Measurements from ENCODE around the gene TMEM192. TPM values are rescaled to one million over a fixed set of nuclear protein-coding genes. Genes with fewer than 3 reads are reported as not detected.

TMEM192 gene
- total RNA-seq, 4 donors from 2014 or later, result 2.0 to 25.4 (median 9.3) TPM

GRCh38 chr4:165058666-165059065, 54.0 kb downstream of the TMEM192 start:
- Histone ChIP-seq H3K27me3 (no peaks in the 10 kb centered on the region), H3K4me1 (no peaks in the 10 kb centered on the region), H3K36me3 (no peaks in the 10 kb centered on the region), H3K9me3 (no peaks in the 10 kb centered on the region), H3K4me3 (no peak overlapping the region), H3K27ac (no peak overlapping the region)
- intact Hi-C loops (cut with DNase I; ENCODE audit: low total_unique reads), result no loop called here
- no peak for DNase-seq
- TF ChIP-seq, protein P1, sequence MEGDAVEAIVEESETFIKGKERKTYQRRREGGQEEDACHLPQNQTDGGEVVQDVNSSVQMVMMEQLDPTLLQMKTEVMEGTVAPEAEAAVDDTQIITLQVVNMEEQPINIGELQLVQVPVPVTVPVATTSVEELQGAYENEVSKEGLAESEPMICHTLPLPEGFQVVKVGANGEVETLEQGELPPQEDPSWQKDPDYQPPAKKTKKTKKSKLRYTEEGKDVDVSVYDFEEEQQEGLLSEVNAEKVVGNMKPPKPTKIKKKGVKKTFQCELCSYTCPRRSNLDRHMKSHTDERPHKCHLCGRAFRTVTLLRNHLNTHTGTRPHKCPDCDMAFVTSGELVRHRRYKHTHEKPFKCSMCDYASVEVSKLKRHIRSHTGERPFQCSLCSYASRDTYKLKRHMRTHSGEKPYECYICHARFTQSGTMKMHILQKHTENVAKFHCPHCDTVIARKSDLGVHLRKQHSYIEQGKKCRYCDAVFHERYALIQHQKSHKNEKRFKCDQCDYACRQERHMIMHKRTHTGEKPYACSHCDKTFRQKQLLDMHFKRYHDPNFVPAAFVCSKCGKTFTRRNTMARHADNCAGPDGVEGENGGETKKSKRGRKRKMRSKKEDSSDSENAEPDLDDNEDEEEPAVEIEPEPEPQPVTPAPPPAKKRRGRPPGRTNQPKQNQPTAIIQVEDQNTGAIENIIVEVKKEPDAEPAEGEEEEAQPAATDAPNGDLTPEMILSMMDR (IDR thresholded peaks at IDR 0.05), result no peak
- no peak for TF ChIP-seq POLR2A (IDR thresholded peaks at IDR 0.05)

- no peak for TF ChIP-seq POLR2A (IDR thresholded peaks at IDR 0.05)
- TF ChIP-seq, protein P1 (IDR thresholded peaks at IDR 0.05), result no peak
- DNase-seq, result no peak
- Histone ChIP-seq H3K36me3 (no peaks in the 10 kb centered on the region), H3K9me3 (no peaks in the 10 kb centered on the region), H3K4me3 (no peak overlapping the region), H3K27me3 (no peaks in the 10 kb centered on the region), H3K27ac (no peak overlapping the region), H3K4me1 (no peaks in the 10 kb centered on the region)
- intact Hi-C loops (cut with DNase I; ENCODE audit: low total_unique reads), result no loop called here
Measured at GRCh38 chr4:165055601-165056000, 57.1 kb downstream of the TMEM192 start.

GRCh38 chr4:165053645-165054044, 59.0 kb downstream of the TMEM192 start, which contains the start of gene TRIM75:
TRIM75 (plus strand) TSS chr4:165053866; CDS start chr4:165059148, 5,282 bp downstream.
- Histone ChIP-seq H3K27ac (no peak within 1 kb of the TSS), H3K36me3 (no peaks in the 10 kb centered on the region), H3K9me3 (no peaks in the 10 kb centered on the region), H3K4me1 (no peaks in the 10 kb centered on the region), H3K27me3 (no peaks in the 10 kb centered on the region), H3K4me3 (no peak within 1 kb of the TSS)
- TF ChIP-seq, protein P1 (IDR thresholded peaks at IDR 0.05), result no peak
- no peak for TF ChIP-seq POLR2A (IDR thresholded peaks at IDR 0.05)
- intact Hi-C loops (cut with DNase I; ENCODE audit: low total_unique reads), result no loop called here
- DNase-seq, result no peak

DNA sequence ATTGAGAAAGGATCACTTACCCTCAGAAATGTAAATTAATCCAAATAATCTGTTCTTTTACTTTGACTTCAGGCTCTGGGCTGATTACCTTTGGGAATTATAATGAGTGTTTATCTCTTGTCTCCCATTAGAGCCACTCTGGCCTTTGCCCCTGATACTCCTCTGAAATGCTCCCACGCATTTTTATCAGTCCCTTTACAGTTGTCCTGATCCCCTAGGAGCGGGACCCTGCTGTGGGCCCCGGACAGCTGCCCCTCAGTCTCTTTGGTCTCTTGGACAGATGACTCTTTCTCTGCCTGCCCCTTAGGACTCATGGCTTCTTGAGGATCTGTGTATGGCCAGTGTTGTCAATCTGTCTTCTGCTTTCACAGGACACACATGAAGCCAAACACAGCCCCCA, 60.0 kb downstream of the TMEM192 start:
- intact Hi-C loops (cut with DNase I; ENCODE audit: low total_unique reads), result no loop called here
- Histone ChIP-seq H3K36me3 (no peaks in the 10 kb centered on the region), H3K9me3 (no peaks in the 10 kb centered on the region), H3K27ac (no peak overlapping the region), H3K4me3 (no peak overlapping the region), H3K4me1 (no peaks in the 10 kb centered on the region), H3K27me3 (no peaks in the 10 kb centered on the region)
- TF ChIP-seq, protein P1 (IDR thresholded peaks at IDR 0.05), result no peak
- no peak for TF ChIP-seq POLR2A (IDR thresholded peaks at IDR 0.05)
- DNase-seq, result no peak

GRCh38 chr4:165048170-165048569, 64.5 kb downstream of the TMEM192 start:
- H3K9me3 ChIP-seq, result no peaks in the 10 kb centered on the region
- H3K36me3 ChIP-seq, result no peaks in the 10 kb centered on the region
- H3K27ac ChIP-seq, result no peak overlapping the region
- intact Hi-C loops (cut with DNase I; ENCODE audit: low total_unique reads), result no loop called here
- TF ChIP-seq, protein P1 (IDR thresholded peaks at IDR 0.05), result no peak
- TF ChIP-seq POLR2A (IDR thresholded peaks at IDR 0.05), result no peak
- H3K4me1 ChIP-seq, result no peaks in the 10 kb centered on the region
- DNase-seq, result no peak
- H3K4me3 ChIP-seq, result no peak overlapping the region
- H3K27me3 ChIP-seq, result no peaks in the 10 kb centered on the region

All from uterus (tissue), 4 donors.